H1 (cell line): Measurements from ENCODE around the gene HOMER1. TPM values are rescaled to one million over a fixed set of nuclear protein-coding genes. Genes with fewer than 3 reads are reported as not detected.

Experiments used
- CTCF ChIA-PET: fragments of 300-600 bp; sonication (Branson Sonifier 250); formaldehyde crosslinking; loops from one replicate; lab custom pipeline; 2021; ENCODE audit not compliant: partially characterized antibody; lab: Charles Lee
- POLR2A ChIA-PET: fragments of 300-600 bp; sonication (Branson Sonifier 250); formaldehyde crosslinking; loops from one replicate; lab custom pipeline; 2021; ENCODE audit warnings: inconsistent platforms; ENCODE audit not compliant: partially characterized antibody; lab: Charles Lee
- DNase-seq, 2 experiments: peaks; one replicate each; pipeline versions ENCODE4 v3.0.0 to v3.0.0-alpha.2; 2010 to 2022; ENCODE audit warnings: low spot score in 2 of 2, low read depth in 1 of 2, mixed read lengths in 1 of 2
- FAIRE-seq: peaks from 2 replicates; lab custom pipeline; 2011; peaks lifted over from hg19 to GRCh38; lab: Jason Lieb, UNC
- H2AFZ ChIP-seq: 2 replicates; pipeline ENCODE4 v1.8.1; 2012; ENCODE audit warnings: low read length, inconsistent platforms
- H2AK5ac ChIP-seq: 2 replicates; pipeline ENCODE4 v1.6.1; 2013; ENCODE audit warnings: low read depth, low read length
- H2BK120ac ChIP-seq: replicated peaks from 2 replicates; pipeline ENCODE3; 2013; ENCODE audit warnings: low read depth, low read length, inconsistent platforms
- H2BK12ac ChIP-seq: 2 replicates; pipeline ENCODE4 v1.6.1; 2013; ENCODE audit warnings: low read depth, low read length
- H2BK15ac ChIP-seq: 2 replicates; pipeline ENCODE4 v1.6.1; 2013; ENCODE audit warnings: low read length
- H2BK20ac ChIP-seq: 2 replicates; pipeline ENCODE4 v1.6.1; 2013; ENCODE audit warnings: low read length
- H2BK5ac ChIP-seq: 2 replicates; pipeline ENCODE4 v1.6.1; 2013; ENCODE audit warnings: low read depth, low read length
- H3K14ac ChIP-seq: 2 replicates; pipeline ENCODE4 v1.6.1; 2013; ENCODE audit warnings: inconsistent platforms; ENCODE audit not compliant: insufficient read length
- H3K18ac ChIP-seq: 2 replicates; pipeline ENCODE4 v1.6.1; 2013; ENCODE audit warnings: low read length; ENCODE audit errors: extremely low read depth
- H3K23ac ChIP-seq: 2 replicates; pipeline ENCODE4 v1.6.1; 2013; ENCODE audit warnings: inconsistent platforms; ENCODE audit not compliant: insufficient read length
- H3K23me2 ChIP-seq: 2 replicates; pipeline ENCODE4 v1.6.1; 2013; ENCODE audit warnings: low read depth, low read length
- H3K27ac ChIP-seq: 2 replicates; pipeline ENCODE4 v1.6.1; 2011; ENCODE audit warnings: low read depth, low read length, inconsistent platforms
- H3K27me3 ChIP-seq, 4 experiments: replicated peaks in 1 of 4; 1 replicate in 1 of 4; 2 replicates in 3 of 4; pipeline versions ENCODE4 v1.6.1 to v1.8.1; 2011 to 2013; ENCODE audit warnings: low read length in 3 of 4, mild to moderate bottlenecking in 3 of 4, inconsistent platforms in 2 of 4, mixed read lengths in 2 of 4, moderate library complexity in 1 of 4; ENCODE audit not compliant: control insufficient read depth in 3 of 4, insufficient read depth in 3 of 4; ENCODE audit errors: extremely low read depth in 1 of 4
- H3K36me3 ChIP-seq, 4 experiments: 2 replicates each; pipeline versions ENCODE4 v1.6.1 to v1.8.1; 2011 to 2013; ENCODE audit warnings: mild to moderate bottlenecking in 4 of 4, low read length in 3 of 4, moderate library complexity in 2 of 4, control low read depth in 1 of 4, inconsistent platforms in 1 of 4; ENCODE audit not compliant: insufficient read depth in 4 of 4, control insufficient read depth in 2 of 4
- H3K4ac ChIP-seq: replicated peaks from 2 replicates; pipeline ENCODE3; 2013; ENCODE audit warnings: low read length, low read depth, mixed read lengths, inconsistent platforms; ENCODE audit not compliant: insufficient read length
- H3K4me1 ChIP-seq, 4 experiments: replicated peaks in 1 of 4; 1 replicate in 1 of 4; 2 replicates in 3 of 4; pipeline versions ENCODE4 v1.6.1 to v1.8.1; 2011 to 2013; ENCODE audit warnings: low read length in 3 of 4, inconsistent platforms in 2 of 4, mixed read lengths in 1 of 4; ENCODE audit not compliant: insufficient read depth in 4 of 4, control insufficient read depth in 3 of 4
- H3K4me2 ChIP-seq, 2 experiments: 2 replicates each; pipeline versions ENCODE4 v1.6.1 to v1.8.1; 2011 to 2013; ENCODE audit warnings: low read depth in 2 of 2, low read length in 2 of 2, control low read depth in 1 of 2, inconsistent platforms in 1 of 2, mild to moderate bottlenecking in 1 of 2; ENCODE audit not compliant: insufficient read depth in 1 of 2
- H3K4me3 ChIP-seq, 4 experiments: fragments of 200-600, 300-600 bp in 1 of 4; sonication (generic), shearing (Covaris generic), sonication (Bioruptor Twin) in 1 of 4; 2 replicates each; pipeline versions ENCODE4 v1.5.1 to v1.8.1; 2011 to 2016; ENCODE audit warnings: low read length in 4 of 4, low read depth in 3 of 4, control low read depth in 2 of 4, inconsistent platforms in 2 of 4, mild to moderate bottlenecking in 2 of 4, mixed read lengths in 1 of 4, moderate library complexity in 1 of 4; ENCODE audit not compliant: insufficient read depth in 2 of 4; ENCODE audit errors: extremely low read depth in 1 of 4
- H3K56ac ChIP-seq: replicated peaks from 2 replicates; pipeline ENCODE3; 2013; ENCODE audit warnings: low read depth, mild to moderate bottlenecking, mixed read lengths, low read length, inconsistent platforms; ENCODE audit not compliant: insufficient read length
- H3K79me1 ChIP-seq: 2 replicates; pipeline ENCODE4 v1.6.1; 2013; ENCODE audit warnings: low read depth, low read length, control low read depth
- H3K79me2 ChIP-seq, 2 experiments: 2 replicates each; pipeline versions ENCODE4 v1.6.1 to v1.8.1; 2012 to 2013; ENCODE audit warnings: low read length in 2 of 2, mild to moderate bottlenecking in 2 of 2, inconsistent platforms in 1 of 2; ENCODE audit not compliant: insufficient read depth in 2 of 2, control insufficient read depth in 1 of 2
- H3K9ac ChIP-seq, 4 experiments: replicated peaks in 1 of 4; 1 replicate in 1 of 4; 2 replicates in 3 of 4; pipeline versions ENCODE4 v1.6.1 to v1.8.1; 2011 to 2013; ENCODE audit warnings: low read depth in 3 of 4, low read length in 3 of 4, control low read depth in 2 of 4, mild to moderate bottlenecking in 2 of 4, moderate library complexity in 2 of 4, inconsistent platforms in 1 of 4; ENCODE audit errors: extremely low read depth in 1 of 4
- H3K9me3 ChIP-seq, 2 experiments: 2 replicates each; pipeline versions ENCODE4 v1.6.1 to v1.8.1; 2012 to 2013; ENCODE audit warnings: mild to moderate bottlenecking in 2 of 2, moderate library complexity in 2 of 2, control low read depth in 1 of 2, inconsistent platforms in 1 of 2, low read depth in 1 of 2, low read length in 1 of 2, mixed read lengths in 1 of 2; ENCODE audit not compliant: insufficient read depth in 2 of 2
- H4K20me1 ChIP-seq, 2 experiments: replicated peaks in 1 of 2; 2 replicates each; pipeline versions ENCODE3 to v1.8.1; 2011 to 2013; ENCODE audit warnings: inconsistent platforms in 2 of 2, low read length in 2 of 2, mild to moderate bottlenecking in 1 of 2; ENCODE audit not compliant: insufficient read depth in 2 of 2, control insufficient read depth in 1 of 2
- H4K5ac ChIP-seq: 2 replicates; pipeline ENCODE4 v1.6.1; 2013; ENCODE audit warnings: low read length, low read depth, mixed read lengths, inconsistent platforms; ENCODE audit not compliant: insufficient read length
- H4K8ac ChIP-seq: 2 replicates; pipeline ENCODE4 v1.8.0; 2013; ENCODE audit warnings: mild to moderate bottlenecking, moderate library complexity, low read length, inconsistent platforms; ENCODE audit not compliant: insufficient read depth; ENCODE audit errors: extremely low read depth
- H4K91ac ChIP-seq: replicated peaks from 2 replicates; pipeline ENCODE3; 2013; ENCODE audit warnings: low read length, mixed read lengths, inconsistent platforms; ENCODE audit not compliant: insufficient read length
- CHD2 ChIP-seq: IDR thresholded peaks from 2 replicates; pipeline ENCODE4 v1.6.1; 2012; ENCODE audit warnings: low read length, improper control_type of control experiment
- GTF2F1 ChIP-seq: IDR thresholded peaks from 2 replicates; pipeline ENCODE4 v1.6.1; 2012; ENCODE audit warnings: low read depth, low read length, improper control_type of control experiment, borderline replicate concordance
- HDAC2 ChIP-seq, 2 experiments: fragments of 300-600 bp in 1 of 2; sonication (generic) in 1 of 2; IDR thresholded peaks; 2 replicates each; pipeline ENCODE4 v1.6.1; 2011 to 2012; ENCODE audit warnings: low read depth in 2 of 2, low read length in 2 of 2, mild to moderate bottlenecking in 2 of 2, moderate library complexity in 2 of 2, borderline replicate concordance in 1 of 2, inconsistent platforms in 1 of 2
- NANOG ChIP-seq: IDR thresholded peaks from 2 replicates; pipeline ENCODE4 v1.6.1; 2011; ENCODE audit warnings: low read length, low read depth, mild to moderate bottlenecking, inconsistent platforms; ENCODE audit not compliant: insufficient read depth, poor library complexity, severe bottlenecking
- SAP30 ChIP-seq: fragments of 300-600 bp; sonication (generic); IDR thresholded peaks from 2 replicates; pipeline ENCODE4 v1.7.1; 2012; ENCODE audit warnings: low read length, moderate library complexity, mild to moderate bottlenecking, inconsistent platforms; ENCODE audit not compliant: insufficient read depth, insufficient replicate concordance
- SIN3A ChIP-seq, 2 experiments: IDR thresholded peaks in 1 of 2; conservative IDR thresholded peaks in 1 of 2; 2 replicates each; pipeline ENCODE4 v1.6.1; 2011 to 2012; ENCODE audit warnings: low read length in 2 of 2, improper control_type of control experiment in 1 of 2, low read depth in 1 of 2, mild to moderate bottlenecking in 1 of 2
- SIRT6 ChIP-seq: IDR thresholded peaks from one replicate; pipeline ENCODE4 v1.7.1; 2012; ENCODE audit warnings: low read length, inconsistent platforms
- TAF1 ChIP-seq: IDR thresholded peaks from 2 replicates; pipeline ENCODE4 v1.6.1; 2011; ENCODE audit warnings: mild to moderate bottlenecking, low read depth, low read length
- WGBS, 2 experiments: shearing (Covaris generic) in 1 of 2; methylation state at CpG; one replicate each; pipeline versions ENCODE4 v1.1.6 to v1.1.7; 2013 to 2015; ENCODE audit warnings: low lambda C conversion rate in 2 of 2, mixed read lengths in 2 of 2, inconsistent platforms in 1 of 2, low coverage in 1 of 2, missing lambda C conversion rate in 1 of 2; ENCODE audit not compliant: insufficient replicate concordance in 2 of 2, insufficient coverage in 1 of 2, insufficient read length in 1 of 2; ENCODE audit errors: extremely low coverage in 1 of 2, missing lambda C conversion rate in 1 of 2; 5-methylcytosine and 5-hydroxymethylcytosine counted together
- polyA plus RNA-seq, 7 experiments: library from polyadenylated mRNA; depleted of rRNA in 3 of 7; stranded (reverse) in 5 of 7; unstranded in 2 of 7; fragments of >200 nt in 5 of 7; fragments of 200-250 nt in 2 of 7; gene quantifications; 1 replicate in 5 of 7; 2 replicates in 1 of 7; 4 replicates in 1 of 7; pipeline versions ENCODE4 v1.2.1 to v1.2.3, GENCODE V29; 2011 to 2013; ENCODE audit warnings: missing spikeins in 2 of 7, mixed read lengths in 2 of 7
- total RNA-seq: library from RNA; stranded (reverse); fragmentation: NEBNext Ultra II Directional; extraction: Animal tissue kit (Norgen Biotek cat#: 25700); gene quantifications from 2 replicates; pipeline ENCODE4 v1.2.1, GENCODE V29; 2021

The HOMER1 gene
- total and polyA plus RNA-seq, 2 of the 8 experiments (the other 6 are each of a cell fraction or from before 2014, with no cell fraction given) = 6.4 to 57.9 TPM

- FAIRE-seq (no peak), DNase-seq (no peak)
- ChIA-PET CTCF (interaction anchor here (0.8 to 1.7 kb wide), 5 partner anchors 18 to 495 kb away, joined by 3 to 5 read pairs (median 4); no protein-coding TSS in a partner anchor), POLR2A (interaction anchor here (0.7 kb wide), 1 partner anchor 23 kb away, joined by 3 read pairs; no protein-coding TSS in a partner anchor)
- TF ChIP-seq SIRT6 = no peak
- TF ChIP-seq HDAC2 (IDR thresholded peaks at IDR 0.05; ENCODE audit: borderline replicate concordance in 1 of 2, low read depth in 2 of 2, low read length in 2 of 2) = no peak
- TF ChIP-seq NANOG = no peak
- no peak for TF ChIP-seq TAF1
- no peak for TF ChIP-seq CHD2
- TF ChIP-seq SAP30 = no peak
- TF ChIP-seq GTF2F1 = no peak
- no peak for TF ChIP-seq SIN3A (conservative IDR thresholded peaks at IDR 0.05 in 1 of 2, IDR thresholded peaks at IDR 0.05 in 1 of 2; ENCODE audit: low read depth in 1 of 2, low read length in 2 of 2)
- Histone ChIP-seq H3K4me2 (no peak overlapping the region), H3K27ac (no peak overlapping the region), H3K23me2 (peaks cover 5% of the 10 kb centered on the region), H3K18ac (no peak overlapping the region), H2BK12ac (no peak overlapping the region), H3K56ac (no peak overlapping the region), H3K4me1 (0 out of 7 replicates have a peak, but pooled peaks cover 0 to 3% (median 0%) of the 10 kb centered on the region in 4 experiments), H3K27me3 (no peaks in the 10 kb centered on the region), H2BK120ac (no peak overlapping the region), H4K20me1 (peaks cover 0 to 2% of the 10 kb centered on the region in 2 experiments), H2BK15ac (no peak overlapping the region), H2BK20ac (no peak overlapping the region), H3K14ac (no peak overlapping the region), H2AFZ (no peak overlapping the region), H4K5ac (no peak overlapping the region), H4K91ac (no peak overlapping the region), H2BK5ac (no peak overlapping the region), H3K9me3 (no peaks in the 10 kb centered on the region), H3K4ac (no peak overlapping the region), H3K4me3 (no peak overlapping the region), H3K23ac (no peak overlapping the region), H3K36me3 (no peaks in the 10 kb centered on the region), H4K8ac (no peak overlapping the region), H3K9ac (no peak overlapping the region), H3K79me2 (peaks cover 0 to 11% of the 10 kb centered on the region in 2 experiments; a peak in 3 of 4 replicates), H3K79me1 (0 out of 2 replicates have a peak, but pooled peaks cover 2% of the 10 kb centered on the region), H2AK5ac (no peak overlapping the region)
- 80% methylated on average over 1 of the region's 1 CpG; no CpG with 5 or more reads in 1 of the 2 experiments for WGBS, 2 experiments
These were observed 3.1 kb upstream of the HOMER1 start for GRCh38 chr5:79516986-79517385.
